ENCODE results near the gene SLC40A1.

- TF ChIP-seq CTCF (conservative IDR thresholded peaks at IDR 0.05; ENCODE audit: low read depth, low read length) (no peak), EZH2 (IDR thresholded peaks at IDR 0.05; ENCODE audit: low read length, unreplicated experiment) (no peak)
These were observed 47.1 kb downstream of the SLC40A1 start for GRCh38 chr2:189533288-189534035.

All from PC-3 (cell line).